Neural cell (in vitro differentiated cells): ENCODE results near the gene R3HDML.

Source experiments
- CTCF ChIP-seq: fragments of 450-650 bp; IDR thresholded peaks from 2 replicates; pipeline ENCODE4 v1.5.1; 2014; ENCODE audit warnings: antibody characterized with exemption, mild to moderate bottlenecking, moderate library complexity; ENCODE audit not compliant: poor library complexity, severe bottlenecking
- EP300 ChIP-seq: fragments of 450-650 bp; conservative IDR thresholded peaks from 2 replicates; pipeline ENCODE4 v1.6.1; 2014; ENCODE audit warnings: antibody characterized with exemption, mild to moderate bottlenecking, moderate library complexity; ENCODE audit not compliant: poor library complexity, severe bottlenecking
- EZH2 ChIP-seq: fragments of 200-600, 300-800 bp; shearing (Covaris generic), sonication (generic); IDR thresholded peaks from 2 replicates; pipeline ENCODE4 v1.6.1; 2014; ENCODE audit warnings: antibody characterized with exemption, low read length, borderline replicate concordance, mild to moderate bottlenecking; ENCODE audit not compliant: insufficient read depth, poor library complexity, severe bottlenecking
- MXI1 ChIP-seq: fragments of 450-650 bp; conservative IDR thresholded peaks from 2 replicates; pipeline ENCODE4 v1.6.1; 2014; ENCODE audit warnings: antibody characterized with exemption, mild to moderate bottlenecking; ENCODE audit not compliant: poor library complexity, severe bottlenecking
- POLR2AphosphoS5 ChIP-seq: IDR thresholded peaks from 2 replicates; pipeline ENCODE4 v1.6.1; 2012
- RAD21 ChIP-seq: fragments of 450-650 bp; conservative IDR thresholded peaks from 2 replicates; pipeline ENCODE4 v1.6.1; 2014; ENCODE audit warnings: antibody characterized with exemption, mild to moderate bottlenecking, moderate library complexity
- REST ChIP-seq: IDR thresholded peaks from 2 replicates; pipeline ENCODE4 v1.6.1; 2012; ENCODE audit warnings: borderline replicate concordance
- SMC3 ChIP-seq: fragments of 450-650 bp; conservative IDR thresholded peaks from 2 replicates; pipeline ENCODE4 v1.6.1; 2014; ENCODE audit warnings: antibody characterized with exemption, mild to moderate bottlenecking, moderate library complexity; ENCODE audit not compliant: poor library complexity
- TAF1 ChIP-seq: IDR thresholded peaks from 2 replicates; pipeline ENCODE4 v1.6.1; 2012; ENCODE audit warnings: low read depth

- no peak for TF ChIP-seq POLR2AphosphoS5
- no peak for TF ChIP-seq RAD21
- no peak for TF ChIP-seq CTCF
- TF ChIP-seq SMC3 = no peak
- TF ChIP-seq REST = no peak
- no peak for TF ChIP-seq MXI1
- TF ChIP-seq TAF1 = no peak
- TF ChIP-seq EP300 = no peak
- TF ChIP-seq EZH2 = no peak
Observed at GRCh38 chr20:44314870-44315269, 22.0 kb upstream of the R3HDML start.
